RCC 7860 (cell line): ENCODE results near the gene COPG2.

Source experiments
- DNase-seq: peaks from one replicate; pipeline ENCODE4 v3.0.0-alpha.2; 2015; ENCODE audit warnings: low spot score
- FAIRE-seq: peaks from 2 replicates; lab custom pipeline; 2012; peaks lifted over from hg19 to GRCh38; lab: Jason Lieb, UNC

The COPG2 gene

DNA sequence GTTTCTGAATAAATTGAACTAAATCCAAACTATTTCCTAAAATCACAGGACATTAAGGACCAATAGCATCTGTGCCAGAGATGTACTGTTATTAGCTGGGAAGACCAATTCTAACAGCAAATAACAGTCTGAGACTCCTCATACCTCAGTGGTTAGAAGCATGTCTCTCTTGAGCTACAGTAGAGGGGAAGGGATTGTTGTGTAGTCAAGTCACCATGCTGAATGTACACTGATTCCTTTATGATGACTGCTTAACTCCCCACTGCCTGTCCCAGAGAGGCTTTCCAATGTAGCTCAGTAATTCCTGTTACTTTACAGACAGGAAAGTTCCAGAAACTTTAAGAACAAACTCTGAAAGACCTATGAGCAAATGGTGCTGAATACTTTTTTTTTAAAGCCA, 162.8 kb downstream of the COPG2 start:
- FAIRE-seq (no peak), DNase-seq (no peak)

DNA sequence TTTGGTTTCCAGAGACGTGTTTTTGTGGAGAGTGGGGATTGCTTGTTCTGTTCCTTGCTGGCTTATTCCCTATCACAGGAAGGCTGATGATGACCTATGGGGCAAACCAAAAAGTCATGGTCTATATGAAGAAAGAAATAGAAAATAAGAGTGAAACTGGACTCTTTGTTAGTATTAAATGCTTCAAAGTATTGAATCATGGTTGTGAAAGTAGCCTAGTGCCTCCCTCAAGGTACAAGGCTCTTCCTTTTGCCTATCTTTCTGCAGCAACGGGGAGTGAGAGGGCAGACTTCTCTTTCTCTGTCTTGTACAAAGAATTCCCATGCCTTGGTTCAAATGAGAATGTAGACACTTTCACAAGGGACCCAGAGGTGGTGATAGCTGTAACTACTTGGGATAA, 167.6 kb downstream of the COPG2 start:
- FAIRE-seq (no peak), DNase-seq (no peak)

DNA sequence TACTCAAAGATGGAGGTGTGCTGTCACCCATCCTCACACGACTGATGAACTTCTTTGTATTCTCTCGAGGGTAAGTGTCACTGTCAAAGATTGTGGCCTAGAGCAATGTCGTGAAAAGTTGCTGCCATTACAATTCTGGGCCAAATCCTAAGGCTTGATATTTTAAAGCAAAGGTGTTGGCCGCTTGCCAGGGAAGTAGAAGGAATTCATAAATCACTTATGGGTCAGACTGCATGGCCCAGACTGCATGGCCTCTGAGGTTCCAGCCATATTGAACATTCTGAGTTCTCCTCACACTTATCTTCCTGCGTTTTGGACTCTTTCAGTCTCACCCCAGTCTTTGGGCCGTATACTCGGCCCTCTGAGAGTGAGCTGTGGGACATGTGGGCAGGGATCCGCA, 168.1 kb downstream of the COPG2 start:
- FAIRE-seq: no peak
- DNase-seq: no peak

DNA sequence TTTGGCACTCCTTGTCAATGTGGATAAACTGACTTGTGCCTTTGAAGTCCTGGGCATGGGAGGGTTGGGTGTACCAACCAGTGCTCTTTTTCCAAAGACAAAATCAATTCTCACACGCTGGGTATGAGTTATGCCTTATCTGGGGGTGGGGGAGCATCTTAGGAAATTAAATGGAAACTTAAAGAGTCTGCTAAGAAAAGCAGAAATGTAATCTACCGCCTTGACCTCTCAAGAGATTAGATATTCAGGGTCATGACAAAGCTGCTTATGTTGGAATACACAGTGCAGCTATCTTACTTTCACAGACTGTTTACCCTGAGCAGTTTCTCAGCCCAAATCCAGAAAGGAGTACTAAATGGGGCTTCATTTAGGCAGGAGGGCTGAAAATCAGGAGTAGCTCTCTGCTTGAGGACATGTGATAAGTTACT, 174.1 kb downstream of the COPG2 start:
- DNase-seq (no peak), FAIRE-seq (no peak)

DNA sequence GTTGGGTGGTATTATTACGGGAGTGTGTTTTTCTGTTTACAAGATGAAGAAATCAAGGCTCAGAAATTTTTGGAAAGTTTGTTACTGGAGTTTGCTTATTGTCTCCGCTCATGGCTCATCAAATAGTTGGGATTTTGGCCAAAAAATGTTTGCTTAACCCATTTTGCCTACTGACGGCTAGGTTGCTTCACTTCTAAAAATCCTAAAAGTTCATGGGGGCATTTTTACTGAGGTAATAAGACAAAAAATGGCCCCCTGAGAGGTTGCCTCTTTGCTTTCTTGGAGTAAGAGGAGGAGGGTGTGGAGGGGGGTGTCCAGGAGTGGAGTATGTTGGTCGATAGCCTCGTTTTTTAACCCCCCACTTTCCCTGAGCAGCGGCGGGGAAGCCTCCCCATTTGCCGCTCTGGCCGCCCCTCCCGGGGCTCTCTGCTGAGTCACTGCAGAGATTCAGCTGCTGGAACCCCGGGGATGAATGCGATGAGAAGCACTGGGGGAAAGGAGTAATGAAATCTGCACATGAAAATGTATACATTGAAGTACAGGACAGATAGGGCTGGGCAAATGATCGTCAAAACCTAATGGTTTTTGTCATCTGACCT, 175.2 kb downstream of the COPG2 start:
- FAIRE-seq: no peak
- no peak for DNase-seq

DNA sequence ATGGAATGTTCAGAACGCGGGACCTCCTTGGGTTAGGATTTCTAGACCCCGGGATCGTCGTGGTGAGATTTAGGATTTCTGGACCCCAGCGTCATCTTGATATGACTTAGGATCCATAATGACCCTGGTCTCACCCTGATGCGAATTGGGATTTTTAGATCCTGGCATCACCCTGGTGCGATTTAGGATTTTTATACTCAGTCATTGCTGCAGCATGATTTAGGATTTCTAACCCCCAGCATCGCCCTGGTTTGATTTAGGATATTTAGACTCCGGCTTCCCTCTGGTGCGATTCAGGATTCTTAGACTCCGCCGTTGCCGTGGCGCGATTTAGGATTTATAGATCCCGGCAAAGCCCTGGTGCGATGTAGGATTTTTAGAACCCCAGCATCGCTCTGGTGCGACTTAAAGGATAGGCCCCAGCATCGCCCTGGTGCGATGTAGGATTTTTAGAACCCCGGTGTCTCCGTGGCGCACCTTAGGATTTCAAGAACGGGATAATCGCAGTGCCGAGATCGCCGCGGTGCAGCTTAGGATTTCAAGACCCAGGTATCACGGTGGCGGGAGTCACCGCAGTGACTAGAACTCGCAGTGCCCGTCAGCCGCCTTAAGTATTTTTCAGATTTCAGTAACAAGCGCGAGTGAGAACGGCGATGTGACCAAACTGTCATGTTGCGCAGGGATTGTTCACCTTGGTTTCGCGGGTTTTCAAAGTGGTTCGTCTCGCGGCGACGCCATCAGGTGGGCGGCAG, 175.8 kb downstream of the COPG2 start:
- DNase-seq: no peak
- FAIRE-seq: no peak

DNA sequence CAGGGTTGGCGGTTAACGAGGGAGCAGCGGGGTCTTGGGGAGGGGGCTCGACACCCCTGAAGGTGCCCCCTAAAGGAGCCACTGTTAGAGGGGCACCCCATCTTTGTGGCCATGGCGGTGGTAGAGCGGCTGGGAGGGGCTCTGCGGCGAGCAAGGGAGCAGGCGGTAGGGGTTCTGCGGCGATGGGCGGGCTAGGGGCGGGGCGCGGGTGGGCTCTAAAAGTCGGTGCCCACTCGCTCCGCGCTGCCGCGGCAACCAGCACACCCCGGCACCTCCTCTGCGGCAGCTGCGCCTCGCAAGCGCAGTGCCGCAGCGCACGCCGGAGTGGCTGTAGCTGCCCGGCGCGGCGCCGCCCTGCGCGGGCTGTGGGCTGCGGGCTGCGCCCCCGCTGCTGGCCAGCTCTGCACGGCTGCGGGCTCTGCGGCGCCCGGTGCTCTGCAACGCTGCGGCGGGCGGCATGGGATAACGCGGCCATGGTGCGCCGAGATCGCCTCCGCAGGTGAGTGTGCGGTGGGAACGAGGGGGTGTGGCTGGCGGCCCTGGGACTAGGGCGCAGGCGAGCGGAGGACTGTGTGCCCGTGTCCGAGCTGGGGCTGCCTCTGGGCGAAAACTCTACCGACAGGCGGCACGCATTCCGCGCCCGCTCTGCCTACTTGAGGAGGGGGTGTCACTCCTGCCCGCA, 176.6 kb downstream of the COPG2 start, which contains the start of gene MEST:
Gene MEST (plus strand): TSS at position 245 of the 682 bp plus-strand sequence. CDS start 229 bp downstream, at position 474.
- FAIRE-seq (no peak), DNase-seq (no peak)

DNA sequence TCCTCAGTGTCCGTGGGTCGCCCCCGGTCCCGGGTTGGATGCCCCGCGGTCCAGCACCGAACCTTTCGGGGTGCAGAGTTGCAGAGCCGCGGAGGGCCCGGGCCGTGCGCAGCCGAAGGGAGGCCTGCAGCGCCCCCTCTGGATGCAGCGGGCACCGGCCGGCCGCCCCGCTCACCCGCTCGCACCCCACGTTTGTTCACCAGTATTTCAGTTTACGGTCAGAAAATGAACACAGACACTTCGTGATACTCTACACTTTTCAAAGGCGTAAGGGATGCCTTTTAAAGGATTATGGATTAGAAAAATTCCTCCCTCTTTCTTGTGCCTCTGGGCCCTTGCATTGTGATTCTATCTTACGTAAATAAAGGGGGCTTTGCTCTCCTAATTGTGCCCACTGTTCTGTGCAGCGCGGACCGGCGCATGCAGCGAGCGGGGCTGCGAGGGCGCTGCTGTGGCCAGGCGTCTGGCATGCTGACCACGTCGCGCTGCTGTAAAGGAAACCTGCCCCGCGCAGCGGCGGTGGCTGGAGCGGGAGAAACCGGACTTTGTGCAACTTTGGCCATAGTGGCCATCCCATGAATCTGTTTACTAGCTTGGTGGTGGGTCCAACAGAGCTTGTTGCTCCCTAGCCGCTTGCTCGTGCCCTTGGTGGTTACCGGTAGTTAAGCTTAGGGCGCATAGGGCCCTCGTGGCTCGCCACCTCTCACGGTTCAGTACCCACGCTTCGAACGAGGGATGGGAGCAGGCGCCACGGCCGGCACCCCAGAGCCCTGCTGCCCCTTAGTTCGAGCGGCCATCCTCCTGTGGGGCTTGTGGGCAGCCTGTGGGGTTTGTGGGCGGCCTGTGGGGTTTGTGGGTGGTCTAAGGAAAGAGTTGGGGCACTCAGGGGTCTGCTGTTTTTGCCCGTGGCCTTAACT, 177.4 kb downstream of the COPG2 start:
- FAIRE-seq: no peak

DNA sequence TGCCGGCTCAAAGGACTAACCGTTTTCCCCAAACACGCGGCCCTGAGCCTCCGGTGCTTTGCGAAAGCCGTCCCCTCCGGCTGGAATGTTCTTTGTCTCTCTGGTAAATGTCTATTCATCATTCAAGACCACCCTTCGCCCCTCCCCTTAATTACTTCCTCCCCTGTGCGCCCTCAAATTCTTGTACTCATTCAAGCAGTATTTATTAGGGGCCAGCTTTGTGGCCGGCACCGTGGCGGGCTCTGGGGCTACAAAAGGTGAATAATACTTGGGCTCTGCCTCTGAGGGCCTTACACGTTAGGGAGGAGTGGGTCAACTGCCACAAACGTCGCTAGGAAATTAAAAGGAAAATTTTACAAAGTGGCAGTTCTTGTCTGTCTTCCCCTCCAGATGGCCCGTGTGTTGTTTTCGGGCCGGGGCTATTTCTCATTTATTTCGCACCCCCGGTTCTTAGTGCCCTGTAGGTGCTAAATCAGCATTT, 178.2 kb downstream of the COPG2 start:
- no peak for FAIRE-seq
- no peak for DNase-seq

More for the DNA sequence above, 177.4 kb downstream of the COPG2 start:
- no peak for DNase-seq

DNA sequence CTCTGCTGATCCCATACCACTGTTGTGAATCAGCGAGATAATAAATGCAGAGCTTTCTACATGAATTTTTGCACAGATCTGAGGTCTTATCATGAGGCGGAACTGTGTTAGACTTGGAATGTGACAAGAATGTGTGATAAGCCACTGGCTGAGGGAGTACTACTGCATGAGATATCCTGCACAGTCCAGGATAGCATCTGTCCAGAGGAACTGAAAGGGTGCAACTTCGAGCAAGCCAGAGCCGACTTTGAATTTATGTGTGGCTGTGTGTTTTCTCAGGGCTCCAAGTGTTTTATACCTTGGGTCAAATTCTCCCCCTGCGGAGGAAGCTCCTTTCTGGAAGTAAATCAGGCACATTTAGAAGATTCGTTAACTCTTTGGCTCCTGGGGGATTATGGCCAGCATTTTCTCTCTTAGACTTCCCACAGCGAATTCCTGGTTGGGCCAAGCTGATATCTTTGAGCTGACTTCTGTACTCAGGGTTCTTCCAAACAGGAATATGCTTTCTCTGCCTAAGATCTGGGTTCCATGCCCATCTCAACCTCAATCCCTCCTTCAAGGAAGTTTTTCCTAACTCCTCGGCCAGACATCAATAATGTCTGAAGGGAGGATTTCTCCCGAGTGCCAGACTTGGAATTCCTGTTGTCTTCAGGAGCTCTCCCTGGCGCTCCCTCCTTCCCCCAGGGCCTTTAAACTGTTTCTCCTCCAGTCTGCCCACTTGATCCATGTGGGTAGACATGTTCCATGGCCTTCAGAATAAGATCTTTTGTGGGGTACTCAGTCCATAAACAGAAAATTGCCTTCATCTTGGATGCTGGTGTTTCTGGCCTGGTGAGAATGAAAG, 179.2 kb downstream of the COPG2 start:
- FAIRE-seq (no peak), DNase-seq (peak; percentile 51)

DNA sequence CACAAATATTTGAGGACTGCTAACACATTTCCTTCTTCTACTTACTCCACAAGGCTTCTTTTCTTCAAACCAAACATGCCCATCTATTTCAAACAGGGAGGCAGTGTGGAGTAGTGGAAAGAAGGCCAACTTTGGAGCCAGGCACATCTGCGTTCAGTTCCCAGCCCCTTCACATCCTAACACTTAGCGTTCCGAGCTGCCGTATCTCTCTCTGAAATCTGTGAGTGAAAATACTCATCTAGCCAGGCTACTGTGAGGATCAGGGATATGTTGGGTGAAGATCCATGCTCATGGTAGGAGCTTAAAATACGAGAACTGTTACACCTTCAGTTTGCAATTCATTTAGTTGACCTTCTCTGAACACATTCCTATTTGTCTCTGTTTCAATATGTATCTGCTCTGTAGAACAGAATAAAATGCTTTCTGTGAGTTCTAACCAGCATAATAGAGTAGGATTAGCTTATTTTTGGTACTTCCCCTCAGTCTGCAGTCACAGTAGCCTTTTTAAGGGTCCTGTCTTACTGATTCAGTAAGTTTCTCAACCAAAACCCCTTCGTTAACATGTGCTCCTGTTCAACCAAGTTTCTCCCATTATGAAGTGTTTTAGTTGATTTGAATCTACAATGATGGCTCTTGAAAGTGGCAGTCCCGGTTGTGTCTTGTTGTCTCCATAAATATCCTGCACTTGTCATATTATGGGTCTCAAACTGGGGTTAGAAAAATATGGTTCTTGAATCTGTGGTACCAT, 180.0 kb downstream of the COPG2 start:
- DNase-seq (no peak), FAIRE-seq (no peak)

DNA sequence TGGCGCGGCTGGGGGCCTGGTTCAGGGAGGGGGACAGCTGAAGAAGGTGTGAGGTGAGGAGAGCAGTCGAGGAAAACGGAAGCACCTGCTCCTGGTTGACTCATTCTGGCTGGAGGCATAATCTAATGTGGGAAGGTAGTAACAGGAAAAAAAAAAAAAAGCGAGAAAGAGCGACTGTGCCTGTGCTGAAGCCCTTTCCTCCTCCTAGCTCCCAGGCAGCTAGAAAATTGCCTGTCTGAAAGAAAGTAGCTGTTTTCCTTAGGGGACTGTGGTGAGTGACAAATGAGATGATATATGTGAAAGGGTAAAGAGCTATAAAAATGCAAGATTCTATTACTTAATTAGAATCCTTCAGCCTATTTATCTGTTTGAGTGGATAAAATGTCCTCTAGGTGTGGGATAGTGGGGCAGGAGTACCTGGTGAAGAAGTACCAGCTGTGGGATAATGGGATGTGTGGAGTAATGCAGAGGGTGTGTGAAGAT, 181.6 kb downstream of the COPG2 start:
- FAIRE-seq (no peak), DNase-seq (no peak)

DNA sequence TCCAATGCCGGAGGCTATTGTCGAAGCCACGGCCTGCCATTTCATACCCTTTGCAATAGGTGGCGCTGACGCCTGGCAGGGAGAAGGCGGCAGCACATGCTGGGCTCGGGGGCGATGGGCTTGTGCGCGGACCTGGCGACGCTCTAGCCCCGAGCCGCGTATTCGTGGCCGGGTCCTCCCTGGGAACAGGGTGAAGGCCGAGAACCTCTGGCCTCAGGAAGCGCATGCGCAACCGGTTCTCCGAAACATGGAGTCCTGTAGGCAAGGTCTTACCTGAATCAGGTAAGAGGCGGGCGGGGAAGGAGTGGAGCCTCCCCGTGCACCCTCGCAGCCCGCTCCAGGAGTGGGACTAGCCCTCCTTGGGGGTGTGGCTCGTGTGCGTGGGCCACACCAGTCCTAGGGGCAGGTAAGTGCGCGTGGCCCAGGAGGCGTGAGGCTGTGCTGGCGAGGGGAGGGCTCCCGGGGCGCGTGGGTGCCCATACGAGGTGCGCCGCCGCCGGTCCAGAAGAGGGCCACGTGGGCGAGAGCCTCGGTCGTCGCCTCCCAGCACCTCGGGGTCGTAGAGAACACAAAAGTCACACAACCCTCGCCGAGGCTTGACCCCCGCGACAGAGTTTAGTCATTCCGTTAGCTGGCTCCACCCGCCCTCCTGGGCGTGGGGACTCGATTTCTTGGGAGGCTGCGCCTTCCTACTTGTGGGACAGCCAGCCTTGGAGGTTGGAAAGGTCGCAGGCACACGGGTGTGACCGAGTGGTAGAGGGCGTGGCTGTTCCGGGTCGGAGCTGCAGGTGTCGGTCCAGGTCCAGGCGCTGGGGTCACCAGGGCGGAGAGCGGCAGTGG, 182.2 kb downstream of the COPG2 start:
- DNase-seq (no peak), FAIRE-seq (no peak)

DNA sequence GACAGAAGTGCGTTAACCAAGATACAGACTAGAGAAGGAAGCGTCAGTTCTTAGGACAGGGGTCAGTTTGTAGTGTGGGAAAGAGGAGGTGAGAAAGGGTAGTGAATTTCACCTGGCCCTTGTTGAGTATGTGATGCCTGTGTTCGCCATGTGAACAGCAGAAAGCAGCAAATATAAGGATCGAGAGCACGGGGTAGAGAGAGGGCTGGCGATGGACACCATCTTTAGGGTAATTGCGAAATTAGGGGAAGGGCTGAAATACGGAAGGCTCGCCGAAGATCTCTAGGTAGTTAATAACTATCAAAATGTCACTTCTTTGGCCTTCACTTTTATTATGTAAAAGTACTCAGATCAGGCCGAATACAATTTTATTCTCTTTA, 182.8 kb downstream of the COPG2 start:
- DNase-seq (no peak), FAIRE-seq (no peak)

DNA sequence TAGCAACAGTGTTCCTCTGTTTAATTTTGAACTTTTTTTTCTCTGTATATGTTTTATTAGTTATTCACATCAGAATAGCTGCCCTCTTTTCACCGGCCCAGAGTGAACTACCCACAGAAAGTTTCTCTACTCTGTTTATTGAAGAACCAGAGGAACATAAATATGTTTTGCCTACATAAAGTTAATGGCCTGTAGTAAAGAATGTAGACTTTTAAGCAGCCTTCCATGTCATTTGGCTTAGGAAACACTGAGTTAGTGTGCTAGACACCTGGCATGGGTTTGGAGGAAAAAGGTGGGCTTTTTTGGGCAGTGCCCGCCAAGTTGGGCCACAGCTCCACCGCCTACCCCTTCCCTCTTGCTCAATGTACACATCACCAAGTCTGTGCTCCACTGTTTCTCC, 185.5 kb downstream of the COPG2 start:
- FAIRE-seq (no peak), DNase-seq (no peak)

DNA sequence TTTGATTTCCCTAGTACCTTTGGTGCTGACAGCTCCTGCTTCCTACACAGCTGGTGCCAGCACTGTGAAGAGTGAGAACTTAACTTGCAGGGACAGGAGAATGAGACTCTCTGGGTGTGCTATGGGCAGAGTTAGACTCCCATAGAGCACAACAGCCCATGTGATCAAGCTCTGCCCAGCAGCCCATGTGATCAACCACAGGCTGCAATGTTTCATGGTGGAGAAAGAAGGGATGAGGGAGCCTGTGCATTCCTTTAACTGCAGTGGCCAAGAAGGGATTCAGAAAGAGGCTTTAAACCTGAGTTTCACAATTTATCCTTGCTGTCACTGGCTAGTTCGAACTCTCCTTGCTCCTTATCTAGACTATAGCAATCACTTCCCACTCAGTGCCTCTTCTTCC, 186.7 kb downstream of the COPG2 start:
- DNase-seq: no peak

DNA sequence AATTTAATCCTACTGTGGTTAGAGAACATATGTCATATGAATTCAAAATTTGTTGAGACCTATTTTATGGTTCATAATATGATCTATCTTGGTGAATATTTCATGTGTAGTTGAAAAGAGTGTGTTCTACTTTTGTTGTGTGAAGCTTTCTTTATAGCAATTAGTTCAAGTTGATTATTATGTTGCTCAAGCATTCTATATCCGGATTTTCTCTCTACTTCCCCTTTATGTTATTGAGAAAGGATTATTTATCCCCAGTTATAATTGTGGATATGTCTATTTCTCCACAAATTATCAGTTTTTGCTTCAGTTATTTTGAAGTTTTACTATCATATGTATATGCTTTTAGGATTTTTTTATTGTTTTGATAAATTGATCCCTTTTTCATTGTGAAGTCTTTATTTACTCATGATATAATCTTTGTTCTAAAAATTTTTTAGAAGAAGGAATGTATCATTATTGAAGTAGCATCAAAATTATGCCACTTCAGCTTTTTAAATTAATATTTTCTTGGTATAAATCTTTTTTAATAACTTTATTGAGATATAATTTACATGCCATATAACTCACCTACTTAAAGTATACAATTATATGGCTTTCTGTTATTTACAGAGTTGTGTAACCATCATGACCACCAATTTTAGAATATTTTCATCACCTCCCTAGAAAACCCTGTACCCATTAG, 188.7 kb downstream of the COPG2 start:
- DNase-seq (no peak), FAIRE-seq (peak; percentile 10)

More for the DNA sequence above, 186.7 kb downstream of the COPG2 start:
- no peak for FAIRE-seq

DNA sequence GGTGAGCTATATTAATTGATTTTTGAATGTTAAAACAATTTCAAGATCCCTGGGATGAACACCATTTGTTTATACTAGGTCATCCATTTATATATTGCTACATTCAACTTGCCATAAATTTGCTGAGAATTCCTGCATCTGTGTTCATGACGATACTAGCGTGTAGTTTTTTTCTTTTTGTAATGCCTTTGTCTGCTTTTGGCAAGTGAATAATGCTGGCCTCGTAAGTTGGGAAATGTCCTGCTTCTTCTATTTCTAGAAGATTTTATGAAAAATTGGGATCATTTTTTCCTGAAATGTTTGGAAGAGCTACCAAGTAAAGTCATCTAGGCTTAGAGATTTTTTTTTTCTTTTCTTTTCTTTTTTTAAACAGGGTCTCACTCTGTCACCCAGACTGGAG, 189.6 kb downstream of the COPG2 start:
- DNase-seq (no peak), FAIRE-seq (no peak)
